Caco-2 (cell line): Measurements from ENCODE around the gene BCKDK. TPM values are rescaled to one million over a fixed set of nuclear protein-coding genes. Genes with fewer than 3 reads are reported as not detected.

Experiments used
- BruUV-seq: library from RNA; stranded (reverse); fragments of 400-500 nt; replicated peaks from 2 replicates; lab custom pipeline; 2021; lab: Mats Ljungman, UMichigan
- CTCF ChIA-PET: fragments of 300-600 bp; sonication (Branson Sonifier 250); formaldehyde crosslinking; loops from one replicate; lab custom pipeline; 2022; ENCODE audit warnings: antibody characterized with exemption; lab: Charles Lee
- POLR2A ChIA-PET: fragments of 300-600 bp; sonication (Branson Sonifier 250); formaldehyde crosslinking; loops from one replicate; lab custom pipeline; 2022; ENCODE audit warnings: antibody characterized with exemption; lab: Charles Lee
- DNase-seq, 2 experiments: peaks; one replicate each; pipeline versions ENCODE4 v3.0.0 to v3.0.0-alpha.2; 2020 to 2022
- H3K27me3 ChIP-seq: replicated peaks from 2 replicates; pipeline ENCODE4 v1.6.0; 2011; ENCODE audit warnings: low read length; ENCODE audit not compliant: control insufficient read depth, insufficient read depth
- H3K36me3 ChIP-seq: 2 replicates; pipeline ENCODE4 v1.5.1; 2011; ENCODE audit warnings: low read length; ENCODE audit not compliant: control insufficient read depth, insufficient read depth
- H3K4me1 ChIP-seq: fragments of 250-450 bp; sonication (Bioruptor Pico); 2 replicates; pipeline ENCODE4 v1.5.1; 2020; ENCODE audit warnings: mild to moderate bottlenecking
- H3K4me3 ChIP-seq: 2 replicates; pipeline ENCODE4 v1.5.1; 2011; ENCODE audit warnings: low read depth, mild to moderate bottlenecking, control low read depth, low read length
- H3K9me3 ChIP-seq: fragments of 250-450 bp; sonication (Bioruptor Pico); 2 replicates; pipeline ENCODE4 v1.5.1; 2020; ENCODE audit warnings: mild to moderate bottlenecking, moderate library complexity
- H3K27ac Mint-ChIP-seq: one replicate; pipeline ENCODE4 v1.8.0; 2022; ENCODE audit warnings: mixed read lengths; ENCODE audit not compliant: unreplicated experiment
- H3K27me3 Mint-ChIP-seq: one replicate; pipeline ENCODE4 v1.8.0; 2022; ENCODE audit warnings: mixed read lengths; ENCODE audit not compliant: insufficient read depth, unreplicated experiment
- H3K36me3 Mint-ChIP-seq: one replicate; pipeline ENCODE4 v1.8.0; 2022; ENCODE audit warnings: mild to moderate bottlenecking, mixed read lengths; ENCODE audit not compliant: insufficient read depth, unreplicated experiment
- H3K4me1 Mint-ChIP-seq: one replicate; pipeline ENCODE4 v1.8.0; 2022; ENCODE audit warnings: low read depth, mixed read lengths; ENCODE audit not compliant: unreplicated experiment
- H3K4me3 Mint-ChIP-seq: one replicate; pipeline ENCODE4 v1.8.0; 2022; ENCODE audit warnings: mild to moderate bottlenecking, moderate library complexity, mixed read lengths; ENCODE audit not compliant: unreplicated experiment
- H3K9me3 Mint-ChIP-seq: one replicate; pipeline ENCODE4 v1.8.0; 2022; ENCODE audit warnings: mixed read lengths; ENCODE audit not compliant: unreplicated experiment
- intact Hi-C: fragments of 100-400 bp; cut with micrococcal nuclease; formaldehyde crosslinking; loops from one replicate; pipeline ENCODE4 v1.10.0; 2022; ENCODE audit not compliant: unreplicated experiment
- total RNA-seq: library from RNA; stranded (reverse); gene quantifications from 2 replicates; pipeline ENCODE4 v1.2.3, GENCODE V29; 2022
- TF ChIP-seq, protein P1 (sequence below), 2 experiments: fragments of 200-600 bp in 1 of 2; IDR thresholded peaks; 1 replicate in 1 of 2; 2 replicates in 1 of 2; pipeline versions ENCODE4 v1.5.1 to v1.8.0; 2011 to 2022; ENCODE audit warnings: antibody characterized with exemption in 1 of 2, control low read depth in 1 of 2, inconsistent platforms in 1 of 2, low read depth in 1 of 2, low read length in 1 of 2, mild to moderate bottlenecking in 1 of 2, moderate library complexity in 1 of 2; ENCODE audit not compliant: insufficient read depth in 1 of 2, severe bottlenecking in 1 of 2, unreplicated experiment in 1 of 2

The BCKDK gene
- total RNA-seq, 1 experiment from 2014 or later, result 34.1 TPM

DNA sequence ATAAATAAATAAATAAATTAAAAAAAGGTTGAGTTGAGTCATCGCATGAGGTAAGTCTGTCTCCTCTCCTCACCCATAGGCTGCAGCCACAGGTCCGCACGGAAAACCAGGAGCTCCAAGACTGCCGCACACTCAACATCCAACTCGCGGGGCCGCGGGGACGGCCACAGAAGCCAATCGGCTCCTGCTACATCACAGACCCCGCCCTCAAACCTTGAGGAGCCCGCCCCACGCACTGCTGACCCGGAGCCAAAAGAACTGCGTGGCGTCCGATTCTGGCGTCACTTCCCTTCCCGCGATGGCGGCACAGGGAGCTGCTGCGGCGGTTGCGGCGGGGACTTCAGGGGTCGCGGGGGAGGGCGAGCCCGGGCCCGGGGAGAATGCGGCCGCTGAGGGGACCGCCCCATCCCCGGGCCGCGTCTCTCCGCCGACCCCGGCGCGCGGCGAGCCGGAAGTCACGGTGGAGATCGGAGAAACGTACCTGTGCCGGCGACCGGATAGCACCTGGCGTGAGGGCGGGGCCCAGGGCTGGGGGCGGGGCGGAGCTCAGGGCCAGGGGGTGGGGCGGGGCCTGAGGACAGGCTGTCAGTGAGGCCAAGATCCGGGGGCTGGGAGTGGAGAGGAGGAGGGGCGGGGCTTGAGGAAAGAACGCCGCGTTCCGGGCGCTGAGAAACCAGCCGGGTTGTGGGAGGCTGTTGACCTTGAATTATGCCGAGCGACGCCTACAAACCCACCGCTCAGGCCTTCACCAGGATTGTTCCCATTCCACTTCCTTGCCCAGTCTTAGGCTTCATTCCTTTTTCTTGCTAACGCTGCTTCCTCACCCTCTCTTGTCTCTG lies 9.4 kb downstream of the BCKDK start, which contains the start of gene KAT8:
Gene KAT8 (plus strand): TSS at position 281 of the 839 bp plus-strand sequence. CDS start 18 bp downstream, at position 299.
- Mint-ChIP-seq H3K9me3 (no peaks in the 10 kb centered on the region), H3K27ac (peak within 1 kb of the TSS; percentile 88), H3K4me1 (peaks cover 16% of the 10 kb centered on the region), H3K36me3 (peaks cover 54% of the 10 kb centered on the region), H3K4me3 (peak within 1 kb of the TSS; percentile 88), H3K27me3 (no peaks in the 10 kb centered on the region)
- H3K9me3 ChIP-seq, result no peaks in the 10 kb centered on the region
- TF ChIP-seq, protein P1, sequence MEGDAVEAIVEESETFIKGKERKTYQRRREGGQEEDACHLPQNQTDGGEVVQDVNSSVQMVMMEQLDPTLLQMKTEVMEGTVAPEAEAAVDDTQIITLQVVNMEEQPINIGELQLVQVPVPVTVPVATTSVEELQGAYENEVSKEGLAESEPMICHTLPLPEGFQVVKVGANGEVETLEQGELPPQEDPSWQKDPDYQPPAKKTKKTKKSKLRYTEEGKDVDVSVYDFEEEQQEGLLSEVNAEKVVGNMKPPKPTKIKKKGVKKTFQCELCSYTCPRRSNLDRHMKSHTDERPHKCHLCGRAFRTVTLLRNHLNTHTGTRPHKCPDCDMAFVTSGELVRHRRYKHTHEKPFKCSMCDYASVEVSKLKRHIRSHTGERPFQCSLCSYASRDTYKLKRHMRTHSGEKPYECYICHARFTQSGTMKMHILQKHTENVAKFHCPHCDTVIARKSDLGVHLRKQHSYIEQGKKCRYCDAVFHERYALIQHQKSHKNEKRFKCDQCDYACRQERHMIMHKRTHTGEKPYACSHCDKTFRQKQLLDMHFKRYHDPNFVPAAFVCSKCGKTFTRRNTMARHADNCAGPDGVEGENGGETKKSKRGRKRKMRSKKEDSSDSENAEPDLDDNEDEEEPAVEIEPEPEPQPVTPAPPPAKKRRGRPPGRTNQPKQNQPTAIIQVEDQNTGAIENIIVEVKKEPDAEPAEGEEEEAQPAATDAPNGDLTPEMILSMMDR (IDR thresholded peaks at IDR 0.05; ENCODE audit: insufficient read depth in 1 of 2, low read depth in 1 of 2, low read length in 1 of 2, severe bottlenecking in 1 of 2, unreplicated experiment in 1 of 2), result no peak
- DNase-seq, result peak; percentile 97
- intact Hi-C loops, result loop anchor here (1.0 kb wide), 3 partner anchors 14 to 25 kb away; partner anchors contain the start of gene PRSS8
- POLR2A ChIA-PET, result interaction anchor here (0.5 to 1.7 kb wide), 20 partner anchors 10 to 756 kb away, joined by 3 to 61 read pairs (median 6); partner anchors contain the start of genes ARMC5, FUS, PRSS8 and STX4
- TSS peak; percentile 86 for BruUV-seq
- H3K4me1 ChIP-seq, result peaks cover 16% of the 10 kb centered on the region
- H3K36me3 ChIP-seq, result peaks cover 5% of the 10 kb centered on the region
- H3K27me3 ChIP-seq, result no peaks in the 10 kb centered on the region
- H3K4me3 ChIP-seq, result peak within 1 kb of the TSS; percentile 55
- CTCF ChIA-PET, result interaction anchor here (0.6 to 1.7 kb wide), 11 partner anchors 9 to 266 kb away, joined by 3 to 43 read pairs (median 4); partner anchors contain the start of genes HSD3B7, PRSS8, ZNF646 and ZNF668

DNA sequence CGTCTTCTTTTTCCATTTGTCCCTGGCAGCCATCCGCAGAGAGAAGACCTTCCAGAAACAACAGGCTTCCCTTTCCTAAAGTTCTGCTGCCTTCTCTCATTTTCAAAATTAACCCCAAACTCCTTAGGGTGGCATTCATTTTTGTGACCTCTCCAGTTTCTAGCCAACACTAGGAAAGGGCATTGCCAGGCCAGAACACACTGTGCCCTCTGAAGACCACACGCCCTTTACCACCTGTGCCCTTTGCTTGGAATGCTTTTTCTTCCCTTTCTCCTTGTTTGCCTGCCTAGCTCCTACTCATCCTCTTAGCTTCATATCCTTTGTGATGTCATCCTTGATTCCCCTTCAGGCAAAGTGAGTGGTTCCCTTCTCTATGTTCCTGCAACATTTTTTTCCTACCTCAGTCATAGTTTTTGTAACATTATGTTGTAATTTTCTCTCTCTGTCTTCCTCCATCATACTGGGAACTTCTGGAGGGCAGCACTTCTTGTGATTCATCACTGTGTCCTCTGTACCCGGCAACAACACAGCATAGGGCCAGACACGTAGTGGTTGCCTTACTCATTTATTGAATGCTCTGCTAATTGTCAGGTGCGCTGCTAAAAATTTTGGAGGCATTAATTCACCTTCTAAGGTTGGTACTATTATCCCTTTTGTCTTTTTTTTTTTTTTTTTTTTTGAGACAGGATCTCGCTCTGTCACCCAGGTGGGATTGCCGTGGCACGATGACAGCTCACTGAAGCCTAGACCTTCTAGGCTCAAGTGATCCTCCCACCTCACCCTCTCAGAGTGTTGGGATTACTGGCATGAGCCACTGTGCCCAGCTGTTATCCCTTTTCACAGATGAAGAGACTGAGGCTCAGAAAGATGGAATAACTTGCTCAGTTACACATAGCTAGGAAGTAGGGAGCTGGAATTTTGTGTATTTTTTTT lies 10.3 kb downstream of the BCKDK start:
- H3K27ac Mint-ChIP-seq, result peak overlapping the region; percentile 88
- Histone ChIP-seq H3K4me3 (peak overlapping the region; percentile 55), H3K36me3 (peaks cover 5% of the 10 kb centered on the region), H3K9me3 (no peaks in the 10 kb centered on the region), H3K4me1 (peaks cover 13% of the 10 kb centered on the region), H3K27me3 (no peaks in the 10 kb centered on the region)
- no peaks in the 10 kb centered on the region for H3K9me3 Mint-ChIP-seq
- DNase-seq, result no peak
- H3K4me1 Mint-ChIP-seq, result peaks cover 15% of the 10 kb centered on the region
- peaks cover 54% of the 10 kb centered on the region for H3K36me3 Mint-ChIP-seq
- peak overlapping the region; percentile 88 for H3K4me3 Mint-ChIP-seq
- intact Hi-C loops, result no loop called here
- ChIA-PET POLR2A (interaction anchor here (0.5 to 1.7 kb wide), 12 partner anchors 9 to 755 kb away, joined by 3 to 61 read pairs (median 21); partner anchors contain the start of genes ARMC5, FUS, PRSS8 and STX4), CTCF (interaction anchor here (1.0 to 1.7 kb wide), 4 partner anchors 13 to 134 kb away, joined by 6 to 43 read pairs (median 10); partner anchors contain the start of genes HSD3B7 and PRSS8)
- H3K27me3 Mint-ChIP-seq, result no peaks in the 10 kb centered on the region
- TF ChIP-seq, protein P1 (IDR thresholded peaks at IDR 0.05; ENCODE audit: insufficient read depth in 1 of 2, low read depth in 1 of 2, low read length in 1 of 2, severe bottlenecking in 1 of 2, unreplicated experiment in 1 of 2), result no peak
- TSS peak; percentile 34 for BruUV-seq
